Endothelial cell of umbilical vein (primary cell): ENCODE results near the gene SLC44A3. TPM values are rescaled to one million over a fixed set of nuclear protein-coding genes. Genes with fewer than 3 reads are reported as not detected.

Experiments
- BruUV-seq: library from RNA; stranded (reverse); fragments of 400-500 nt; replicated peaks from 2 replicates; lab custom pipeline; 2021; lab: Mats Ljungman, UMichigan
- CTCF ChIA-PET: fragments of 300-600, 350-600 bp; sonication (Branson Sonifier 250); formaldehyde crosslinking; loops from one replicate; lab custom pipeline; 2021; ENCODE audit warnings: antibody characterized with exemption, inconsistent platforms; lab: Charles Lee
- POLR2A ChIA-PET: fragments of 300-600, 350-600 bp; sonication (Branson Sonifier 250); formaldehyde crosslinking; loops from one replicate; lab custom pipeline; 2021; ENCODE audit warnings: antibody characterized with exemption, inconsistent platforms; lab: Charles Lee
- DNase-seq: peaks from one replicate; pipeline ENCODE4 v3.0.0-alpha.2; 2011; ENCODE audit warnings: low read depth, low spot score
- FAIRE-seq: peaks from 2 replicates; lab custom pipeline; 2011; peaks lifted over from hg19 to GRCh38; lab: Jason Lieb, UNC
- H2AFZ ChIP-seq: 2 replicates; pipeline ENCODE4 v1.6.0; 2012; ENCODE audit warnings: low read depth, low read length, control low read depth, inconsistent platforms
- H3K27ac ChIP-seq: 2 replicates; pipeline ENCODE4 v1.5.1; 2011; ENCODE audit warnings: low read depth, mild to moderate bottlenecking, control low read depth, low read length, moderate library complexity; ENCODE audit not compliant: insufficient read depth
- H3K27me3 ChIP-seq, 2 experiments: 2 replicates each; pipeline versions ENCODE4 v1.6.0 to v1.6.1; 2011; ENCODE audit warnings: low read length in 2 of 2, mixed read lengths in 1 of 2; ENCODE audit not compliant: control insufficient read depth in 2 of 2, insufficient read depth in 2 of 2
- H3K36me3 ChIP-seq, 2 experiments: 2 replicates in 1 of 2; 3 replicates in 1 of 2; pipeline ENCODE4 v1.5.1; 2011; ENCODE audit warnings: low read length in 2 of 2, mild to moderate bottlenecking in 1 of 2, moderate library complexity in 1 of 2; ENCODE audit not compliant: control insufficient read depth in 2 of 2, insufficient read depth in 2 of 2; ENCODE audit errors: extremely low read depth in 1 of 2
- H3K4me1 ChIP-seq: 3 replicates; pipeline ENCODE4 v1.5.1; 2011; ENCODE audit warnings: mild to moderate bottlenecking, low read length; ENCODE audit not compliant: control insufficient read depth, insufficient read depth; ENCODE audit errors: extremely low read depth
- H3K4me2 ChIP-seq: 2 replicates; pipeline ENCODE4 v1.6.1; 2011; ENCODE audit warnings: low read length, control low read depth, mixed read lengths; ENCODE audit not compliant: insufficient read depth
- H3K4me3 ChIP-seq, 3 experiments: fragments of 200-600 bp in 1 of 3; sonication (generic), shearing (Covaris generic) in 1 of 3; replicated peaks in 1 of 3; 2 replicates each; pipeline ENCODE4 v1.5.1; 2011 to 2016; ENCODE audit warnings: control low read depth in 3 of 3, low read length in 3 of 3, mild to moderate bottlenecking in 2 of 3, inconsistent platforms in 1 of 3, low read depth in 1 of 3, moderate library complexity in 1 of 3; ENCODE audit not compliant: insufficient read depth in 1 of 3
- H3K79me2 ChIP-seq: 2 replicates; pipeline ENCODE4 v1.6.0; 2012; ENCODE audit warnings: low read length, inconsistent platforms; ENCODE audit not compliant: control insufficient read depth, insufficient read depth
- H3K9ac ChIP-seq: replicated peaks from 2 replicates; pipeline ENCODE3; 2011; ENCODE audit warnings: low read length, control low read depth; ENCODE audit not compliant: insufficient read depth; ENCODE audit errors: extremely low read depth
- H3K9me1 ChIP-seq: replicated peaks from 3 replicates; pipeline ENCODE4 v1.6.0; 2011; ENCODE audit warnings: mild to moderate bottlenecking, low read length; ENCODE audit not compliant: control insufficient read depth, insufficient read depth; ENCODE audit errors: extremely low read depth
- H3K9me3 ChIP-seq: replicated peaks from 2 replicates; pipeline ENCODE4 v1.5.1; 2012; ENCODE audit warnings: low read length, inconsistent platforms; ENCODE audit not compliant: control insufficient read depth, insufficient read depth
- H4K20me1 ChIP-seq: replicated peaks from 2 replicates; pipeline ENCODE3; 2011; ENCODE audit warnings: mild to moderate bottlenecking, low read length; ENCODE audit not compliant: control insufficient read depth, insufficient read depth; ENCODE audit errors: extremely low read depth
- EZH2 ChIP-seq: IDR thresholded peaks from 2 replicates; pipeline ENCODE4 v1.6.1; 2012; ENCODE audit warnings: borderline replicate concordance, low read depth, mild to moderate bottlenecking, moderate library complexity, low read length, inconsistent platforms; ENCODE audit not compliant: severe bottlenecking
- FOS ChIP-seq: IDR thresholded peaks from 2 replicates; pipeline ENCODE4 v1.6.1; 2011; ENCODE audit warnings: mild to moderate bottlenecking, low read length, moderate library complexity, borderline replicate concordance; ENCODE audit not compliant: insufficient read depth
- GATA2 ChIP-seq: IDR thresholded peaks from 2 replicates; pipeline ENCODE4 v1.7.0; 2011; ENCODE audit warnings: low read depth, mild to moderate bottlenecking, moderate library complexity, mixed read lengths, low read length; ENCODE audit not compliant: insufficient read length, insufficient read depth
- JUN ChIP-seq: IDR thresholded peaks from 2 replicates; pipeline ENCODE4 v1.6.1; 2011; ENCODE audit warnings: borderline replicate concordance, low read depth; ENCODE audit not compliant: insufficient read length, insufficient read depth
- MYC ChIP-seq: IDR thresholded peaks from one replicate; pipeline ENCODE4 v1.6.1; 2011; ENCODE audit warnings: mild to moderate bottlenecking, low read depth, low read length
- POLR2A ChIP-seq: IDR thresholded peaks from 2 replicates; pipeline ENCODE4 v1.6.1; 2012; ENCODE audit warnings: low read depth, mild to moderate bottlenecking, control low read depth, low read length
- POLR2AphosphoS5 ChIP-seq: IDR thresholded peaks from 2 replicates; pipeline ENCODE4 v1.6.1; 2012; ENCODE audit warnings: low read depth, mild to moderate bottlenecking, control low read depth, low read length, moderate library complexity; ENCODE audit not compliant: insufficient read depth
- dilution Hi-C: fragments of 300-500 bp; cut with MboI; formaldehyde crosslinking; loops from one replicate; pipeline ENCODE4 v1.15.0; 2019; ENCODE audit warnings: low sequenced_read_pairs; ENCODE audit not compliant: extremely low pct_ligation_motif_present
- intact Hi-C: fragments of 100-400 bp; cut with micrococcal nuclease; formaldehyde crosslinking; loops from one replicate; pipeline ENCODE4 v1.10.0; 2022
- polyA plus RNA-seq, 4 experiments: library from polyadenylated mRNA; depleted of rRNA in 3 of 4; stranded (reverse) in 3 of 4; unstranded in 1 of 4; fragments of >200 nt; gene quantifications; 2 replicates each; pipeline versions ENCODE4 v1.2.1 to v1.2.3, GENCODE V29; 2011 to 2012; ENCODE audit warnings: missing spikeins in 1 of 4
- total RNA-seq: library from RNA; stranded (reverse); gene quantifications from 2 replicates; pipeline ENCODE4 v1.2.3, GENCODE V29; 2021
- TF ChIP-seq, protein P1 (sequence below): IDR thresholded peaks from 2 replicates; pipeline ENCODE4 v1.6.1; 2011; ENCODE audit not compliant: insufficient read depth, insufficient read length
- TF ChIP-seq, protein P2 (sequence below), 2 donors: IDR thresholded peaks; 1 replicate in 1 of 2; 2 replicates in 1 of 2; pipeline ENCODE4 v1.5.1; 2011; ENCODE audit warnings: low read length in 2 of 2, mild to moderate bottlenecking in 2 of 2, moderate library complexity in 2 of 2, control low read depth in 1 of 2, inconsistent platforms in 1 of 2, low read depth in 1 of 2; ENCODE audit not compliant: insufficient read depth in 1 of 2; ENCODE audit errors: extremely low read depth in 1 of 2

SLC44A3 gene
- total and polyA plus RNA-seq, 2 donors (not counting 3 experiments of a cell fraction or from before 2014, with no cell fraction given) = 0.29 to 0.42 TPM

DNA sequence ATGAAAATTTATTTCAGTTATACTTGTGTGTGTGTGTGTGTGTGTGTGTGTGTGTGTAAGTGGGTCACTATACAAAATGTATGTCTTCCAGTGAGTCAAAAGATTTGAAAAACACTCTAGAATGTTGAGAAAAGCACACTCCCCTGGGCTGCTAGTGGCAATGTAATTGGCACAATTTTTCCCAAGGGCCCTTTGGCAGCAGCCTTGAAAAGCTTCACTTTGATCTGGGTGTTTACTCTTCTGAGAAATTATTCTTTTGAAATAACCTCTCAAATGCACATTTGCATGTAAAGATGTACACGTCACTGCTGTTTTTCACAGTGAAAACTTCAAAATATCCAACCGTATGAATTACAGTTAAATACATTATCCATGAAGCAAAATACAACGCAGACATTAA lies 22.1 kb upstream of the SLC44A3 start:
- BruUV-seq = no TSS peak
- Histone ChIP-seq H3K27ac (no peak overlapping the region), H3K4me2 (no peak overlapping the region), H3K9me3 (no peaks in the 10 kb centered on the region), H2AFZ (no peak overlapping the region), H3K27me3 (no peaks in the 10 kb centered on the region), H3K36me3 (no peaks in the 10 kb centered on the region), H3K4me1 (peaks cover 36% of the 10 kb centered on the region), H3K4me3 (no peak overlapping the region), H4K20me1 (no peaks in the 10 kb centered on the region), H3K9ac (no peak overlapping the region), H3K79me2 (no peaks in the 10 kb centered on the region), H3K9me1 (no peaks in the 10 kb centered on the region)
- dilution Hi-C loops = no loop called here
- DNase-seq = no peak
- intact Hi-C loops = no loop called here
- TF ChIP-seq POLR2AphosphoS5 (no peak), JUN (no peak), EZH2 (no peak), GATA2 (no peak), POLR2A (no peak), FOS (no peak), MYC (no peak)
- TF ChIP-seq, protein P1, sequence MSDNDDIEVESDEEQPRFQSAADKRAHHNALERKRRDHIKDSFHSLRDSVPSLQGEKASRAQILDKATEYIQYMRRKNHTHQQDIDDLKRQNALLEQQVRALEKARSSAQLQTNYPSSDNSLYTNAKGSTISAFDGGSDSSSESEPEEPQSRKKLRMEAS = no peak
- TF ChIP-seq, protein P2, sequence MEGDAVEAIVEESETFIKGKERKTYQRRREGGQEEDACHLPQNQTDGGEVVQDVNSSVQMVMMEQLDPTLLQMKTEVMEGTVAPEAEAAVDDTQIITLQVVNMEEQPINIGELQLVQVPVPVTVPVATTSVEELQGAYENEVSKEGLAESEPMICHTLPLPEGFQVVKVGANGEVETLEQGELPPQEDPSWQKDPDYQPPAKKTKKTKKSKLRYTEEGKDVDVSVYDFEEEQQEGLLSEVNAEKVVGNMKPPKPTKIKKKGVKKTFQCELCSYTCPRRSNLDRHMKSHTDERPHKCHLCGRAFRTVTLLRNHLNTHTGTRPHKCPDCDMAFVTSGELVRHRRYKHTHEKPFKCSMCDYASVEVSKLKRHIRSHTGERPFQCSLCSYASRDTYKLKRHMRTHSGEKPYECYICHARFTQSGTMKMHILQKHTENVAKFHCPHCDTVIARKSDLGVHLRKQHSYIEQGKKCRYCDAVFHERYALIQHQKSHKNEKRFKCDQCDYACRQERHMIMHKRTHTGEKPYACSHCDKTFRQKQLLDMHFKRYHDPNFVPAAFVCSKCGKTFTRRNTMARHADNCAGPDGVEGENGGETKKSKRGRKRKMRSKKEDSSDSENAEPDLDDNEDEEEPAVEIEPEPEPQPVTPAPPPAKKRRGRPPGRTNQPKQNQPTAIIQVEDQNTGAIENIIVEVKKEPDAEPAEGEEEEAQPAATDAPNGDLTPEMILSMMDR (IDR thresholded peaks at IDR 0.05; ENCODE audit: extremely low read depth in 1 of 2, insufficient read depth in 1 of 2, low read depth in 1 of 2, low read length in 2 of 2) = no peak
- no peak for FAIRE-seq
- POLR2A ChIA-PET = no interaction called here
- CTCF ChIA-PET = interaction anchor here (0.7 kb wide), 1 partner anchor 317 kb away, joined by 3 read pairs; no protein-coding TSS in a partner anchor
